ENCODE data around the gene SLC22A6. TPM values are rescaled to one million over a fixed set of nuclear protein-coding genes. Genes with fewer than 3 reads are reported as not detected.
"Not testable (repeated sequence)": the region's sequence is repeated elsewhere in the genome, so short reads cannot be mapped to it uniquely, and the experiment has no call there.

SLC22A6 gene
- total RNA-seq, 1 donor from 2014 or later = not detected

DNA sequence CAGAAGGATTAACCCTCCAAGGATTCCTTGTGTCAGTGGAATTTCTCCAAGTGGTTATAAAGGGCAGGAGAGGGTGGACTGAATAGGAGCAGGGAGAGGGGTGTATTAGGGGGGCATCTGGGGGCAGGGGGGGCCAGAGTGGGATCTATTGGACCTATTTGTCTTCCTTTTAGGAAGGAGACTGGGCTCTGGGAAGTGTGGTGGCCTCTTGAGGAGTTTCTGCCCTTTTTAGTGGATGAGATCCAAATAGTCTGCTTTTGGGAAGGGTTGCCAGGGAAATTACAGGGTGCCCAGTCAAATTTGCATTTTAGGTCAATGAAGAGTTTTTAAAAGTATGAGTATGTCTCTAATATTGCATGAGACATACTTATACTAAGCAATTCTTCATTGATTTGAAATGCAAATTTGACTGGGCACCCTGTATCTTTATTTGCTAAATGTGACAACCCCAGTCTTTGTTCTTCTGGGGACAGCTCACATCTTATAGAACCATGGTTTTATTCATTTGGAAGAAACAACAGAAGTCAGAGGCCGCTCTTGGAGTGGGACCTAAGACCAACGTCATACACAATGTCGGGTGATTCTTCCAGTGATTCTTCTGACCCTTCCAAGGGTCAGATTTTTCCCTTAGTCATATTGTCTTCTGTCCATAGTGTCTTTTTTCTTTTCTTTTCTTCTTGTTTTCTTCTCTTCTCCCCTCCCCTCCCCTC lies 429 bp upstream of the SLC22A6 start:
- intact Hi-C loops (cut with micrococcal nuclease) = no loop called here

DNA sequence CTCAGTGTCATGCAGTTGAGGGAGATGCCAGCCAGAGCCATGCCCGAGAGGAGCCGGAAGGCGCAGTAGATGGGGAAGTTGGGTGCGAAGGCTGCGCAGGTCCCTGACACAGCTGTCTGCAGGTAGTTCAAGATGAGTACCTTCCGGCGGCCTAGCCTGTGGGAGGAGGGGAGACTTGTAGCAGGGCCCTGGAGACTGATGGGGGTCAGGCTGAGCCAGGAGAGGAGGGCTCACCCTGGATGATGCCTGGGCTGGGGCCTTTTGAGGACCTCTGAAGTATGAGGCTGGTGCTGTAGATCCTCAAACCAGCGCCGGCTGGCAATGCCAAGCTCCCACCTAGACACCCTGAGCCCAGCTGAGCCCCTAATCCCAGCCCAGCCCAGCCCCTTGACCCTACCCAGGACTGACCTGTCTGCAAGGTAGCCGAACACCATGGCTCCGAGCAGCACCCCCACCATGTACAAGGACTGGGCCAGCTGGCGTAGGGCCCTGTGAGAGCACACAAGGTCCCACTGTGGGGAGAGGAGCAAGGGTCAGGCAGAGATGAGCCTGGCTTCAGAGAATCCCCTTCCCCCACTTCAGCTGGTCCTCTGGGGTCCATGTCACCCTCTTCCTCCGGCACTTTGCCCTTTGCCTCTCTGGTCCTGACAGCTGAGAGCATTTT lies 1.1 kb downstream of the SLC22A6 start:
- intact Hi-C loops (cut with micrococcal nuclease) = no loop called here

DNA sequence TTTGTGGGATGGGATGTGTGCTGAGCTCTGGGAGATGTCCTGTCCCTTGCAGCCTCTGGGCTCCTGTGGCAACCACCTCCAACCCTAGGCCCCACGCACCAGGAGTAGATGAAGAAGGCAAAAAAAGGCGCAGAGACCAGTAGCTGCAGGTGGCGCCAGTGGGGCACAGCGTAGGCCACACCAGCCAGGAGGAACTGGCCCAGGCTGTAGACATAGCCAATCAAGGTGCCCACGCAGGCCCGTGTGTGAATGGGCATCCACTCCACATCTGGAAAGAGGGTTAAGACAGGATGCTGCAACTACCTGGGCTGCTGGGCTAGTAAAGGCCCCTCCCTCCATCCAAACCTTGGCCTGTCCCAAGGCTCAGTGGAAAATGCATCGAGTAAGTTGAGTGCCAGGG lies 3.0 kb downstream of the SLC22A6 start:
- intact Hi-C loops (cut with micrococcal nuclease) = no loop called here

DNA sequence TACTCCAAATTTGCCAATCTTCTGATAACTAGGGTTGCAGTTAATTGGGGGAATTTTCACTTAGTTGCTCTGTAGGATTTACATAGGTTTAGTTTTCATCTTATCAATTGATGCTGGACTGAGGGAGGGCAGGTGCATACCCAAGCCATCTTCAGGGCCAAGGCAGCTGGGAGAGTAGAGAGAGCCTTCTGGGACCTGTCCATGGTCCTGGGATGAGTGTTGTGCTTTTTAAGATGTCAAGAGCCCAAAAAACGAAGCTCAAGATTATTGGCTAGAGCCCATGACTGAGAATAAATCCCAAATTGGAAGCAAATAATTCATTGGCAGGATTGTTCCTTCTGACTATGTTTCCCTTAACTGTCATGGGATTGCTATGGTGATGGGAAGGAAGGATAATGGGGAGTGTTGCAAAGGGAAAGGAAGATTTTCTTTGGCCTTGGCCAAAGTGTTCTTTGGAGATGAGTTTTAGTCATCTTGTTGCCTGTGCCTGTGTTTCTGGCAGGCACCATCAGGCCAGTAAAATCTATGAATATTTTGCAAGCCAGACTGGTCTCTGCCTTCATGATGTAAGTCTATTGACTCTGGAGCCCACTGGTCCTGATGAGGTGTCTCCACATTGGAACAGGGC lies 4.5 kb downstream of the SLC22A6 start:
- intact Hi-C loops (cut with micrococcal nuclease) = no loop called here

DNA sequence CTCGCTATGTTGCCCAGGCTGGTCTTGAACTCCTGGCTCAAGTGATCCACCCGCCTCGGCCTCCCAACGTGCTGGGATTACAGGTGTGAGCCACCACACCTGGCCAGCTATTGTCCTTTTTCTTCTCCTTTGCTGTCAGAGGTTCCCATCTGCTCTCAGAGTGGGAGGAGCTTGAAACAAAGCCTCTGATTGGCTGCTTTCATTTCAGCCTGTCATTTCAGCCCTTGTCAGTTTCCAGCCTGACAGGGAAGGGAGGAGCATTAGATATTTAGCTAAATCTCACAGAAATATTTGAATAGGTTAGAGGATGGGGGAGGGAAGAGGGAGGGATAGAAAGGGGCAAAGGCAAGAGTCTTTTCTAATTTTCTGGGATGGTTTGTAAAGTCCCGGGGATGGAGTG lies 8.7 kb downstream of the SLC22A6 start:
- intact Hi-C loops (cut with micrococcal nuclease) = no loop called here

DNA sequence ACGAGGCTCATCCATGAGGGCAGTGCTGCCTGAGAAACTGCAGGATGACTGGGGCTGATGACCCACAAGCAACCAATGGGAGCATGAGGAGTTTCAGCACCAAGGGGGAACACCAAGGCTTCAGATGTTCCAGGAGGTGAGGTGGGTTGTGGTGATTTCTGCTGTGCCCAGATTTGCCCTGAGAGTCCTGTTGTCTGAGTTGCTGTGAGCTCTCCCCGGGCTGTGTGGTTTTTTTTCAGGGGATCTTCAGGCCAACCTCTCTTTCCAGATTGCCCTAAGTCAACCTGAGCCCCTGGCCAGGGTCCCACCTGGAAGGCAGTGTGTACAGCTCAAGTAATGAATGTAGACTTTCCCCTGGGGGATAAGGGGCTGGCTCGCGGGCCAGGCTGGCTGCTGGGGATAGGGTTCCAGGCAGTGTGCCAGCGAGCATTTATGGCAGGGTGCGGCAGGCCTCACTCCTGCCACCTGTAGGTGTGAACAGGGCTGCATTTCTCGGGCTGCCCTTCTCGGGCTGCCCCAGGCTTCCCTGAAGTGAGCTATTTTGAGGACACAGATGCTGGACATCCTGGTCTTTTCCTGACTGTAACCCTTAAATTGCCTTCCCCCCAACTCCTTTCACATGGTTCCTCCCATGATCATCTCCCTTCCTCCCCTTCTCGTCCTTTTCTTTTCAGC lies 9.8 kb downstream of the SLC22A6 start:
- intact Hi-C loops (cut with micrococcal nuclease) = loop anchor here (1.0 kb wide), 1 partner anchor 69 kb away; no protein-coding TSS in a partner anchor

DNA sequence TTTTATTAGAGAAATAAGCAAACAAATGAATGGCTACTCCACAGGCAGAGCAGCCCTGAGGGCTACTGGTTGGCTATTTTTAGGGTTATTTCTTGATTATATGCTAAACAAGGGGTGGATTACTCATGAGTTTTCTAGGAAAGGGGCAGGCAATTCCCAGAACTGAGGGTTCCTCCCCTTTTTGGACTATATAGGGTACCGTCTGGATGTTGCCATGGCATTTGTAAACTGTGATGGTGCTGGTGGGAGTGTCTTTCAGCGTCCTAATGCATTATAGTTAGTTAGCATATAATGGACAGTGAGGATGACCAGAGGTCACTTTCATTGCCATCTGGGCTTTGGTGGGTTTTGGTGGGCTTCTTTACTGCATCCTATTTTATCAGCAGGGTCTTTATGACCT lies 19.2 kb downstream of the SLC22A6 start:
- intact Hi-C loops (cut with micrococcal nuclease) = no loop called here

DNA sequence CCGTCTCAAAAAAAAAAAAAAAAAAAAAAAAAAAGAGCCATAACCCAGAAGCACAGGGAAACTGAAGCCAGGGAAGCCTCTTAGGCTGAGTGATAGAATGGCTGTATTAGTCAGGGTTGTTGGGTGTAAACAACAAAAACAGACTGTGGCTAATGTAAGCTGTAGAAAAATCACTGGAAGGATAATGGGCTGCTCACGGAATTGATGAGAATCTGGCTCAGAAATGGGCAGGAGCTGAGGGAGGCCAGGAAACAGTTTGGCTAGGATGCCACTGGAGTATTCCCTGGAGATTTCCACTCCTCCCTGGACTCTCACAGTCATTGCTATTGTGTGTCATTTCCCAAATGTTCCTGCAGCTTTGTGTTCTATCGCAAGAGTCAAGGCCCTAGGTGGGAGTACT lies 22.4 kb downstream of the SLC22A6 start:
- intact Hi-C loops (cut with micrococcal nuclease) = no loop called here

DNA sequence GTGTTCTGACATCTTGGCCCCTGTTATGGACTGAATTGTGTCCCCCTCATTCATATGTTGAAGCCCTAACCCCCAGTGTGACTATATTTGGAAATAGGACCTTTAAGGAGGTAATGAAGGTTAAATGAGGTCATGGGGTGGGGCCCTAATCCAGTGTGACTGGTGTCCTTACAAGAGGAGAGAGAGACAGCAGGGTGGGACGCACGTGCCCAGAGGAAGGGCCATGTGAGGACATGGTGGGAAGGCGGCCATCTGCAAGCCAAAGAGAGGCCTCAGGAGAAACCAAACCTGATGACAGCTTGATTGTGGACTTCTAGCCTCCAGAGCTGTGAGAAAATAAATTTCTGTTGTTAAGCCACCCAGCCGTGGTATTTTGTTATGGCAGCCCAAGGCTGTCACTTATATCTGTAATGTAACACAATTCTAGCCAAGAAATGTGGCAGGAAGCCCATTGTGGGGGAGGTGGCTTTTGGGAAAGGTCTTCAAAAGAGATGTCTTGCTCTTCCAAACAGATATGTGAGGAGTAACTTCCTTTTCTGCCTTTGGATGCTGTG lies 23.7 kb downstream of the SLC22A6 start:
- intact Hi-C loops (cut with micrococcal nuclease) = no loop called here

DNA sequence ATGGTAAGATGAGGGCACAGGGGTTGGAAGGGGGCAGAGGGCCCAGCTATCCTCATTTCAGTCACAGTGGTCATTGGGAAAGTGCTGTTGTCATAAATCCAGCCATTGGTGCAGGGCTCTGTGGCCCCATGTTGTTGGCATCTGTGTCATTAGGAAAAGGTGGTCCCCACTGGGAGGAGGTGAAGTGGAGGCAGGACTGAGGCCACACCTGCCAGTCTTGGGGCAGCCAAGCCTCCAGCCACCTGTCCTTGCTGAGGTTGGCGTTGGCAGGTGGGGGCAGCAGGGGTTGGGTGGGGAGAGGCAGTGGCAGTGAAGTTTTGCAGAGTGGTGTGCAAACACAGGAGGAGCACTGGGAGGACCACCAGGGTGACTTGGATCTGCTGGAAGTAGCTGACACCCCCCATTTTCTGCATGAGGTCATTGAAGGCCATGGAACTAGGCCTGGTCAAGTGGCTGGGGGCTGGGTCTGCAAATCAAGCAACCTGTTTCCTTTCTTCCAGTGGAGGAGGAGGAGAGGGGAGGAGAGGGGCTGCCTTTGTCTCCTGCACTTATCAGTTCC lies 25.3 kb downstream of the SLC22A6 start:
- intact Hi-C loops (cut with micrococcal nuclease) = no loop called here

DNA sequence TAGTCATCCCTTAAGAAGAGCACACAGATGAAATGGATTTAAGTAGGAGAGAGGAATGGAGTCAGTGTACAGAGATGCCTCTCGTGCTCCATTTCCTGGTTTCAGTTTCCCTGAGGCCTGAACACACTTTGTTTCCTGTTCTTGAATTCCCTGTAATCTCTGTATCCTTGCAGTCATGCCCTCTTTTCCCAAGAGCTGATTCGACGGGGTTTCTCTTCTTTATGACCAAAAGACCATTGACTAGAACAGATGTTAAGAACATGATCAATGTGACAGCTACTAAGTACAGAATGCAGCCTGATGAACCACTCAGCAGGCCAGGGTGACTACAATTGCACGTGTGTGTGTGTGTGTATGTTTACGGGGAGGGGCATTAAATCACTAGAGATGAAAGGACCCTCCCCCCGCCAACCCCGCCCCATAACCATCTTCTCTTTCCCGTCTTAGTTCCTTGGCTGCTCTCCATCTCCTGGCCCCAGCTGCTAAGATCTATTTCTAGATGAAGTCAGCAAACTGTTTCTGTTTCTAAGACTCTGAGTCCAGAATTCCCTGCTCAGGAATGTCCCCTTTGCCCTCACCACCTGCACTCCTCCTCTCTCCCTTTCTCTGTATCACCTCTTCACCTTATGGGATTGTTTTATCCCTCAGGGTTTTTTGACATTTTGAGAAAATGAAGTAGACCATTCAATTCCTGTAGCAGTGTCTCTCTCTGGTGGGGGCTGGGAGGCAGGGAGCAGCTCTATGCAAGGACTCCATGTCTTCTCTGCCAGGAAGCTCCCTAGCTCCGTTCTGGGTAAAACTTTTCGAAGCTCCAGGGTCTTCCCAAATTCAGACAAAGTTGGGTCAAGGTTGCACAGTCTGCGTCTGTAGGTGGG lies 26.0 kb downstream of the SLC22A6 start:
- intact Hi-C loops (cut with micrococcal nuclease) = no loop called here

DNA sequence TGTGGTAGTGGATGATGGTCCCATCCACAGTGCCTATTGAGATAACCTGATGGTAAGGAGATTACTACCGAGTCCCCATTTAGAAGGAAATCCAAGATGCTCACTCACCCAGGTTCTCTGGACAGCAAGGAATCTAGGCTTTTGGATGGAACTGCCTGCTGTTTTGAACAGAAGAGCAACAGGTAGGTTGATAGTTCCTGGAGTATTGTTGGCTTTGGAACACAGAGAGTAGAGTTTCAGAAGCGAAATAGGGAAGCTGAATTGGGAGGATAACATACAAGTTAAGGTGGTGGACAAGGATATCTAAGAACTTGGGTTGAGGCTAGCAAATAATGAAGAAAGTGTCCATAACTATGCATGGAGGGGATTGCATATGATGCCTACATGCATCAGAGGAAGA lies 27.6 kb downstream of the SLC22A6 start:
- intact Hi-C loops (cut with micrococcal nuclease) = no loop called here

DNA sequence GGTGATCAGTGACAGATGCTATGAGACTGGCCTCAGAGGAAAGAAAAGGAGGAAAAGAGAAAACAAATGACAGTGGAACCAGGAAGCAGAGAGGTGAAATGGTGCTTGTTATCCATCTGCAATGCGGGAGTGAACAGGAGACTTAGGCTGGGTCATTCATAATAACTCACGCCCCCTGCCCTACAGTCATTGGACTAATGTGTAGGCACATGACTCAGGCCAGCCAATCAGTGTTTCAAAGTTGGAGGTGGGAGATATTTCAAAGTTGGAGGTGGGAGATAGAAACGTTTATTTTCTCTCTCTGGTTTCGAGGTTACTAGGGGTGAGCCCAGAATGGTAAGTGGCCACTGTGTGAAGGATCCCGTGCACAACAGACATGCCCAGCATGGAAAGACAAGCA lies 30.3 kb downstream of the SLC22A6 start:
- intact Hi-C loops (cut with micrococcal nuclease) = no loop called here

DNA sequence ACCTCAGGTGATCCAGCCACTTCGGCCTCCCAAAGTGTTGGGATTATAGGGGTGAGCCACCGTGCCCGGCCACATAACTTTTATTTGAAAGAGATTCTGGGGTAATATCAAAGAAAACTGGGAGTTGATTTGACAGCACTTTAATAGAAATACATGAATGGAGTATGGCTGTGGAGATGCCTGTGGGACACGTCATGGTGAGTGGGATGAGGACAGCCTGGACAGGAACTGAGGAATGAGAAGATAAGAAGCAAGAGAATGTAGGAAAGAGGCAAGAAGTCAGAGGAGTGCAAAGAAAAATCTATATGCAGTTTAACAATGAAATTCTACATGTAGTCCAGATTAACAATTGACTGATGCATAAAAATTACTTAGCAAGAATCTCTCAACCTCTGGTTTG lies 31.0 kb downstream of the SLC22A6 start:
- intact Hi-C loops (cut with micrococcal nuclease) = no loop called here

DNA sequence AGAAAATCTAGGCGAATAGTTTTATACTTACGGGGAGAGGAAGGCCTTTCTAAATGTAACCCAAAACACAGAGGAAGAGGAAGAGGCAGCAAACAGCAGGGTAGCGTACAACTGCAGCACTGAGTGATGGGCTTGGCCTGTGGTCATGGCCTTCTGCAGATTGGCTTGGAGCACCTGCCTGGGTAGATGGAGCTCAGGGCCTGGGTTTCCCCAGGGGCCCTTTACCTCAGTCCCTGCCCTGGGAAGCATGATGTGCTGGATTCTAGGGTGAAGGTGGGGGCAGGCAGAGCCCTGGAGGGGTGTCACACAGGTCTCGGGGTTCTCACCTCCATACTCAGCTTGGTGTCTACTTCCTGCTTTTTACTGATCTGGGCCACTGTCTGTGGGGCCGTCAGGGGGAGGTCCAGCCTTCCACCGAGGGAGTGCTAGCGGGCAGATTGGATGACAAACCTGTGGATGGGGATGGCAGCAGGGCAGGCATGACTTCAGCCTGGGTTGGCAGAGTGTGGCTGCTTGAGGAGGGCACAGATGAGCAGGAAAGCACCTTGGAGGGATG lies 35.9 kb downstream of the SLC22A6 start:
- intact Hi-C loops (cut with micrococcal nuclease) = no loop called here

DNA sequence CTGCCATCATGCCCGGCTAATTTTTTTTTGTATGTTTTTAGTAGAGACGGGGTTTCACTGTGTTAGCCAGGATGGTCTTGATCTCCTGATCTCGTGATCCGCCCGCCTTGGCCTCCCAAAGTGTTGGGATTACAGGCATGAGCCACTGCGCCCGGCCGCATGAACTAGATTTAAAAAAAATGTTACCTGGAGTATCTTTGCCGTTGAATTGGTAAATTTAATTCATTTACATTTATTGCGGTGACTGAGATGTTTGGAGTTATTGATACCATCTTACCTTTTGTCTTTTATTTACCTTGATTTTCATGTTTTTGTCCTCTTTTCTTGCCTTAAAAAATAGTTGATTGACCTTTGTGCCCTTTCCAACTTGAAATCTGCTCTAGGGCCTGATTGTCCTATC lies 39.2 kb downstream of the SLC22A6 start:
- intact Hi-C loops (cut with micrococcal nuclease) = not testable (repeated sequence)

DNA sequence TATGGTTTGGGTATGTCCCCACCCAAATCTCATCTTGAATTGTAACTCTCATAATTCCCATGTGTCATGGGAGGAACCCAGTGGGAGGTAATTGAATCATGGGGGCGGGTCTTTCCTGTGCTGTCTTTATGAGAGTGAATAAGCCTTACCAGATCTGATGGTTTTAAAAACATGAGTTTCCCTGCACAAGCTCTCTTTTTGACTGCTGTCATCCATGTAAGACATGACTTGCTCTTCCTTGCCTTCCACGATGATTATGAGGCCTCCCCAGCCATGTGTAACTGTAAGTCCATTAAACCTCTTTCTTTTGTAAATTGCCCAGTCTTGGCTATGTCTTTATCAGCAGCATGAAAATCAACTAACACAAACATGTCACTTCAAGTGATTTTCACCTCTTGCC lies 47.2 kb downstream of the SLC22A6 start:
- intact Hi-C loops (cut with micrococcal nuclease) = not testable (repeated sequence)

DNA sequence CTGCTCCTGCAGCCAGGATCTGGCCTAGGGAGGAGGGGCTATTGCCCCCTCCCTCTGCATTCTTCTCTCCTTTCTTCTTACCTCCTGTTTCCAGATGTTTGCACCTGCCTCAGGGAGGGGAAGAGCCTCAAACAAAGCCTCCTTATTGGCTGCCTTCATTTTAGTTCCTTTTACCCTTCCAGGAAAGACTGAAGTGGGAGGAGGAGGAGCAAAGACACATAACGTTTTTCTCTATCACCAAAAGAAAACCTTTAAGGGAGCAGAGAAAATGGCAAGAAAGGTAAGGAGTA lies 50.3 kb downstream of the SLC22A6 start:
- intact Hi-C loops (cut with micrococcal nuclease) = no loop called here

DNA sequence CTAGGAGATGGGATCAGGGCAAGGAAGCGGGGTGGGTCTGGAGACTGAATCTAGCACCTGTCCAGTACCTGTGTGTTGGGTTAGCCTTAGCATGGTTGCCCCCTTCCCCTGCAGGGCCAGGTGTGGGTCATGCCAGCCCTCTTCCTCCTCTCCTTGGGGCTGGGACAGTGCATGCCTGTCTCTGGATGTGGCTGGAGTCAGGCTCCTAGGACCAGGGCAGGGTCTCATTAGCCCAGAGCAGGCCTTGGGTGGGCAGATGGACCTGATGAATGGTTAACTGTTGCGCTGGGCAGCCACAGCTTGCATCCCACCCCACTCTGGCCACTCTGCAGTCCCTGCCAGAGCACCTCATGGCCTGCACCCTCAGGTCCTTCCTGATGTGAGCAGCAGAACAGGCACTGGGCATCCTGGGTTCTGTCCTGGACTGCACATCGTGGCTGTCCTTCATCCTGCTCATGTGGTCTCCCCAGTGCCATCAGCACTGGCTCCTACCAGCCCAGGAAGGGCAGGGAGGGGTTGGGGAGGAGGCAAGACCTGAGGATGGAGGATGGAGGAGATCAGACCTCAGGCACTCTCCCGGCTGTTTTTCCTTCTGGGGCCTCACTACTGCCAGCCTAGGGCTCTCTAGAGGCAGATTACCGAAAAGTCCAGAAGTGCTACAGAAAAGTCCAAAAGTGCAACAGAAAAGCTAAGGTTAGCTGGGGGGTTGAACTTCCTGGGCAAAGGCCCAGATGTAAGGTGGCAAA lies 50.8 kb downstream of the SLC22A6 start:
- intact Hi-C loops (cut with micrococcal nuclease) = no loop called here

DNA sequence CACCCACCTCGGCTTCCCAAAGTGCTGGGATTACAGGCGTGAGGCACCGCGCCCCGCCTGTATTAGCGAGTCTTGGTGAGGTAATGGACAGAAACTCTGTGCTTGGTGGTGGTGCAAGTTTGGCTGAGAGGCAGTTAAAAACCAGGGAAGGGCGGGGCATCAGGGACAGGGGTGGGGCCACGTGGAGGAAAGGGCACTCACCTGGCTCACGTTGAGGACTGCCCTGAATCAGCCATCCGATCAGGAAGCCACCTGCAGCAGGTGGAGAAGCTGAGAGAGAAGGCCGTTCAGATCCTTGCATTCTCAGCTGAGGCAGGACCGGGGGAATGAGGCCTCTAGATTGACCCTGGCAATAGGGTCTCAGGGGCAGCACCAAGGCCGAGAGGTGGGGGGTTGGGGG lies 51.5 kb downstream of the SLC22A6 start:
- intact Hi-C loops (cut with micrococcal nuclease) = no loop called here

All from T-helper 1 cell treated with Interleukin-12 subunit alpha and Interleukin-12 subunit beta and Interleukin-4 antibody, amounts not matched to agents 30 ng/mL and 1 ng/mL, for 36 hours (primary cell).